CD4-positive, alpha-beta T cell treated with Interleukin-17A for 4 hours (primary cell): ENCODE measurements around the gene FNIP2.
"Not testable (repeated sequence)": the region's sequence is repeated elsewhere in the genome, so short reads cannot be mapped to it uniquely, and the experiment has no call there.

ENCODE experiments used
- DNase-seq: peaks from one replicate; pipeline ENCODE4 v3.0.0-alpha.2; 2020; ENCODE audit warnings: mixed read lengths

Gene FNIP2

GRCh38 chr4:158796370-158797140 is 27.7 kb downstream of the FNIP2 start:
- DNase-seq = no peak

GRCh38 chr4:158798062-158798461 is 29.2 kb downstream of the FNIP2 start:
- no peak for DNase-seq

GRCh38 chr4:158799013-158799770 is 30.4 kb downstream of the FNIP2 start:
- DNase-seq = no peak

GRCh38 chr4:158799856-158800255 is 31.0 kb downstream of the FNIP2 start:
- no peak for DNase-seq

- no peak for DNase-seq
Observed at GRCh38 chr4:158801066-158801465, 32.2 kb downstream of the FNIP2 start.

- no peak for DNase-seq
Observed at GRCh38 chr4:158801677-158802076, 32.9 kb downstream of the FNIP2 start.

GRCh38 chr4:158802914-158803313 is 34.1 kb downstream of the FNIP2 start:
- DNase-seq = no peak

- no peak for DNase-seq
Observed at GRCh38 chr4:158805635-158806471, 37.0 kb downstream of the FNIP2 start.

- DNase-seq = no peak
Observed at GRCh38 chr4:158807691-158808090, 38.9 kb downstream of the FNIP2 start.

- DNase-seq = no peak
Observed at GRCh38 chr4:158808399-158808798, 39.6 kb downstream of the FNIP2 start.

GRCh38 chr4:158809208-158809607 is 40.4 kb downstream of the FNIP2 start:
- not testable (repeated sequence) for DNase-seq

GRCh38 chr4:158809611-158810486 is 41.0 kb downstream of the FNIP2 start:
- peak; percentile 11 for DNase-seq

GRCh38 chr4:158810487-158811215 is 41.8 kb downstream of the FNIP2 start:
- no peak for DNase-seq

GRCh38 chr4:158811216-158811540 is 42.4 kb downstream of the FNIP2 start:
- no peak for DNase-seq

- peak; percentile 26 for DNase-seq
Observed at GRCh38 chr4:158811704-158812103, 42.9 kb downstream of the FNIP2 start.

- no peak for DNase-seq
Observed at GRCh38 chr4:158812133-158812532, 43.3 kb downstream of the FNIP2 start.

- no peak for DNase-seq
Observed at GRCh38 chr4:158812543-158812942, 43.7 kb downstream of the FNIP2 start.

GRCh38 chr4:158813113-158813512 is 44.3 kb downstream of the FNIP2 start:
- DNase-seq = no peak

GRCh38 chr4:158814207-158814606 is 45.4 kb downstream of the FNIP2 start:
- DNase-seq = no peak

- no peak for DNase-seq
Observed at GRCh38 chr4:158814636-158815330, 46.0 kb downstream of the FNIP2 start.

- DNase-seq = no peak
Observed at GRCh38 chr4:158816955-158817354, 48.1 kb downstream of the FNIP2 start.
